Measurements from ENCODE around the gene CCDC60. TPM values are rescaled to one million over a fixed set of nuclear protein-coding genes. Genes with fewer than 3 reads are reported as not detected.

Gene CCDC60
- total RNA-seq, 1 donor from 2014 or later = 3.8 TPM

DNA sequence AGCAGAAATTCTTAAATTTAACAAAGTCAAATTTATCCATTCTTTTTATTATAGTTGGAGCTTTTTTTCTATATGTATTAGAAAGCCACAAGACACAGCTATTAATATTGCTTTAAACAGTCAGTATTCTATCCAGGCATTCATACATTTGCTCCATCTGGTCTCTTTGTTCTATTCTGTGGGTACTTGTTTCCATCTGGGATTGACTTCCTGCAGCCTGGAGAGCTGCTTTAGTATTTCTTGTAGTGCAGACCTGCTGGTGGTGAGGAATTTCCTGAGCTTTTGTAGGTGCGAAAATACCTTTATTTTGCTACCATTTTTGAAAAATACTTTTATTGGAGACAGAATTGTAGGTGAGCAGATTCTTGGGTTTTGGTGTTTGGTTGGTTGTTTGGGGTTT lies 29.0 kb downstream of the CCDC60 start:
- Mint-ChIP-seq H3K4me1 (ENCODE audit: low read depth, unreplicated experiment) (peaks cover 14% of the 10 kb centered on the region), H3K9me3 (ENCODE audit: unreplicated experiment) (peaks cover 12% of the 10 kb centered on the region), H3K4me3 (ENCODE audit: unreplicated experiment) (peak overlapping the region; percentile 66)

DNA sequence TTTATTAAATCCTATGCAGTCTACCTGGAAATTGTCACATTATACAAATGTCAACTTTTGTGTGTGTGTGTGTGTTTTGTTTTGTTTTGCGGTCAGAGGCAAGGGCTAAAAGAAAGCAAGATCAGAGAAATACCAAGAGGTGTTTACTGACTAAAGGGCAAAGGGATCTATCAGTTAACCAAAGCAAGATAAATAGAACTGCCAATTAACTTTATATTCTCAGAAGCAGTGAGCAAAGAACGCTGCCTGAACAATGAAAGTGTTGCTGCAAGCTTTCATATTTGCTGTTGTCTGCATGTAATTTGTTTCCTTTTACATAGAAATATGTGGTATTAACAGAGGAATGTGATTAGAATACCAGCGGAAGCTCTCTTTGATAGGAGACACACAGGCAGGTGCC lies 30.9 kb downstream of the CCDC60 start:
- no peak for DNase-seq
- no peak overlapping the region for H3K4me3 Mint-ChIP-seq (ENCODE audit: unreplicated experiment)
- peaks cover 10% of the 10 kb centered on the region for H3K9me3 Mint-ChIP-seq (ENCODE audit: unreplicated experiment)
- TF ChIP-seq, protein P1, sequence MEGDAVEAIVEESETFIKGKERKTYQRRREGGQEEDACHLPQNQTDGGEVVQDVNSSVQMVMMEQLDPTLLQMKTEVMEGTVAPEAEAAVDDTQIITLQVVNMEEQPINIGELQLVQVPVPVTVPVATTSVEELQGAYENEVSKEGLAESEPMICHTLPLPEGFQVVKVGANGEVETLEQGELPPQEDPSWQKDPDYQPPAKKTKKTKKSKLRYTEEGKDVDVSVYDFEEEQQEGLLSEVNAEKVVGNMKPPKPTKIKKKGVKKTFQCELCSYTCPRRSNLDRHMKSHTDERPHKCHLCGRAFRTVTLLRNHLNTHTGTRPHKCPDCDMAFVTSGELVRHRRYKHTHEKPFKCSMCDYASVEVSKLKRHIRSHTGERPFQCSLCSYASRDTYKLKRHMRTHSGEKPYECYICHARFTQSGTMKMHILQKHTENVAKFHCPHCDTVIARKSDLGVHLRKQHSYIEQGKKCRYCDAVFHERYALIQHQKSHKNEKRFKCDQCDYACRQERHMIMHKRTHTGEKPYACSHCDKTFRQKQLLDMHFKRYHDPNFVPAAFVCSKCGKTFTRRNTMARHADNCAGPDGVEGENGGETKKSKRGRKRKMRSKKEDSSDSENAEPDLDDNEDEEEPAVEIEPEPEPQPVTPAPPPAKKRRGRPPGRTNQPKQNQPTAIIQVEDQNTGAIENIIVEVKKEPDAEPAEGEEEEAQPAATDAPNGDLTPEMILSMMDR (IDR thresholded peaks at IDR 0.05; ENCODE audit: partially characterized antibody, unreplicated experiment) = no peak
- H3K27ac Mint-ChIP-seq (ENCODE audit: unreplicated experiment) = no peak overlapping the region
- no peaks in the 10 kb centered on the region for H3K36me3 Mint-ChIP-seq (ENCODE audit: unreplicated experiment)
- peaks cover 14% of the 10 kb centered on the region for H3K4me1 Mint-ChIP-seq (ENCODE audit: low read depth, unreplicated experiment)
- peaks cover 4% of the 10 kb centered on the region for H3K27me3 Mint-ChIP-seq (ENCODE audit: unreplicated experiment)

More for the DNA sequence above, 29.0 kb downstream of the CCDC60 start:
- Mint-ChIP-seq H3K27ac (ENCODE audit: unreplicated experiment) (peak overlapping the region; percentile 80), H3K36me3 (ENCODE audit: unreplicated experiment) (peaks cover 2% of the 10 kb centered on the region), H3K27me3 (ENCODE audit: unreplicated experiment) (peaks cover 1% of the 10 kb centered on the region)
- TF ChIP-seq, protein P1 (IDR thresholded peaks at IDR 0.05; ENCODE audit: partially characterized antibody, unreplicated experiment) = no peak
- no peak for DNase-seq

DNA sequence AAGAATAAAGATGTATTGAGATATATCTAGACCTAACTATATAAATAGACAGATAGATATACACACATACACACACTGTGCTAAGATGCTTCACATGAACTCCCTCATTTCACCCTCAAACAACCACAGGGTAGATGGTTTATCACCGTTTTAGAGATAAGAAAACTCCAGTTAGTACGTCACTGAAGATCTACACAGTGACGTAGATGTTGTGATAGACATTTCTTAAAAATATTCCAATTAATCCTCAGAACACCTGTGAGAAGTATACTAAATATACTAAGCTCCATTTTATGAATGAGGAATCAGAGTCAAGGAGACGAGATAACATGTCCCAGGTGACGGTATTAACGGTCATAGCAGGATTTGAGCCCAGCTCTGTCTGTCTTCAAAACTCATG lies 31.5 kb downstream of the CCDC60 start:
- H3K36me3 Mint-ChIP-seq (ENCODE audit: unreplicated experiment) = no peaks in the 10 kb centered on the region
- H3K27ac Mint-ChIP-seq (ENCODE audit: unreplicated experiment) = no peak overlapping the region
- peaks cover 4% of the 10 kb centered on the region for H3K27me3 Mint-ChIP-seq (ENCODE audit: unreplicated experiment)
- DNase-seq = no peak
- no peak overlapping the region for H3K4me3 Mint-ChIP-seq (ENCODE audit: unreplicated experiment)
- TF ChIP-seq, protein P1 (IDR thresholded peaks at IDR 0.05; ENCODE audit: partially characterized antibody, unreplicated experiment) = no peak
- H3K4me1 Mint-ChIP-seq (ENCODE audit: low read depth, unreplicated experiment) = peaks cover 14% of the 10 kb centered on the region
- H3K9me3 Mint-ChIP-seq (ENCODE audit: unreplicated experiment) = peaks cover 10% of the 10 kb centered on the region

DNA sequence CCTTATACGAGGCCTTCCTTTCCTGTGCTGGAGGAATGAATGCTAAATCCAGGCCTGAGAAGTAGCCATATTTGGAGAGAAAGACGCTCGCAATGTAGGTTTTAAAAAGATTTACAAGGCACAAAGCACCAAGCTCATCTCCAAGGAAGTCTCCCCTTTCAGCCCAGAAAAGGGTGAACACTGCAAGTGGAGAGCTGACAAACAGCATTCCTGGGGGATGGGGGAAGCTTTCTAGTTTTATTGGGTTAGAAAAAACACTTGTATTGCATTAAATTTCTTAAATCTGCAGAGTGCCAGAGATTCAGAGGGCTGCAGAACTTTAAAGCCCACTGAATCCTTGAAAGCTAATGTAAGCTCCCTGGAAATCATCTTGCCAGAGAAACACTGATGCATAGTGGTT lies 34.6 kb downstream of the CCDC60 start:
- TF ChIP-seq, protein P1 (IDR thresholded peaks at IDR 0.05; ENCODE audit: partially characterized antibody, unreplicated experiment) = no peak

DNA sequence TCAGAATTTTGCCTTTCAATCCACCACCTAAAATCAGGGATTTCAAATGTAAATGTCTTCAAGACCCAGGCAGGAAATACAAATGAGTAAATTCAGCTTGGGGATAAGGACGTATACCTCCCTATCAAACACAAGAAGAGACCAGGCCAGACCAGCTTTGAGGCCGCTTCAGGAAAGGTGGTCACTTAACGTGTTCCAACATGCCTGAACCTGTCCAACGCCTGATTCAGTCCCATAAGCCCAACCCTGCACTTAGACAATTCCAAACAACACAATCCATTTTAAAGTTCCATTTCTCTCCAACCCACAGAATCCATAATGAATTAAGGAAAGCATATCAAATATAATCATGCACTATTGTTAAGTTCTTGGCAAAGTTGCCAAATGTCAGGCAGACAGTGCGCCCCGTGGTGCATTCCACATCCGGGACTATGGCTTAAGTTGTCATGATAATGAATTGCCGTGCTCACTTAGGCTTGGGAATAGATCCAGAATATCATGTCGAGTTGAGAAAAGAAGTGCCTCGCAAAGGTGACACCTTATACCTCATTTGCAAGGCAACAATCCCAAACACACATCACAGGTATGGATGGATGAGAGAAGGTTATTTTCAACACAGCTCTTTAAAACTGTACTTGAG lies 35.5 kb downstream of the CCDC60 start:
- TF ChIP-seq, protein P1 (IDR thresholded peaks at IDR 0.05; ENCODE audit: partially characterized antibody, unreplicated experiment) = no peak
- Mint-ChIP-seq H3K4me3 (ENCODE audit: unreplicated experiment) (no peak overlapping the region), H3K4me1 (ENCODE audit: low read depth, unreplicated experiment) (no peaks in the 10 kb centered on the region), H3K27me3 (ENCODE audit: unreplicated experiment) (peaks cover 4% of the 10 kb centered on the region), H3K9me3 (ENCODE audit: unreplicated experiment) (peaks cover 4% of the 10 kb centered on the region), H3K36me3 (ENCODE audit: unreplicated experiment) (peaks cover 4% of the 10 kb centered on the region), H3K27ac (ENCODE audit: unreplicated experiment) (no peak overlapping the region)
- no peak for DNase-seq

More for the DNA sequence above, 34.6 kb downstream of the CCDC60 start:
- DNase-seq = no peak
- Mint-ChIP-seq H3K27ac (ENCODE audit: unreplicated experiment) (no peak overlapping the region), H3K4me1 (ENCODE audit: low read depth, unreplicated experiment) (peaks cover 4% of the 10 kb centered on the region), H3K9me3 (ENCODE audit: unreplicated experiment) (peaks cover 4% of the 10 kb centered on the region), H3K27me3 (ENCODE audit: unreplicated experiment) (peaks cover 4% of the 10 kb centered on the region), H3K36me3 (ENCODE audit: unreplicated experiment) (peaks cover under 1% of the 10 kb centered on the region), H3K4me3 (ENCODE audit: unreplicated experiment) (no peak overlapping the region)

Measured in glutamatergic neuron (in vitro differentiated cells).